ENCODE measurements around the gene DMPK.

The DMPK gene

DNA sequence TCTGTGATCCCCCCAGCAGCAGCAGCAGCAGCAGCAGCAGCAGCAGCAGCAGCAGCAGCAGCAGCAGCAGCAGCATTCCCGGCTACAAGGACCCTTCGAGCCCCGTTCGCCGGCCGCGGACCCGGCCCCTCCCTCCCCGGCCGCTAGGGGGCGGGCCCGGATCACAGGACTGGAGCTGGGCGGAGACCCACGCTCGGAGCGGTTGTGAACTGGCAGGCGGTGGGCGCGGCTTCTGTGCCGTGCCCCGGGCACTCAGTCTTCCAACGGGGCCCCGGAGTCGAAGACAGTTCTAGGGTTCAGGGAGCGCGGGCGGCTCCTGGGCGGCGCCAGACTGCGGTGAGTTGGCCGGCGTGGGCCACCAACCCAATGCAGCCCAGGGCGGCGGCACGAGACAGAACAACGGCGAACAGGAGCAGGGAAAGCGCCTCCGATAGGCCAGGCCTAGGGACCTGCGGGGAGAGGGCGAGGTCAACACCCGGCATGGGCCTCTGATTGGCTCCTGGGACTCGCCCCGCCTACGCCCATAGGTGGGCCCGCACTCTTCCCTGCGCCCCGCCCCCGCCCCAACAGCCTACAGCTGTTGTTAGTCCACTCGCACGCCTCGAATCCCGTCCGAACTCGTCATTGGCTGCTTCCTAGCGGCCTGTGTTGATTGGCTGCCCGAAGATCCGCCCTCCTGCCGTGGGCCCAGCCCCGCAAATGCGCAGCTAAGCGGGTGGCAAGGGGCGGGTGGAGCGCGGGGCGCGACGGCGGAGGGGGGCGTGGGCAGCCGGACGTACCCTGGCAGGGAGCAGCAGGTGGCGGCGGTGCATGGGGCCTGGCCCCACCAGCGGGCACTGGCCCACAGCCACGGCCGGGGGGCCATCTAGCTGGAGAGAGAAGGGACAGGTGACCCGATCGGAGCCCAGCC is 11.8 kb downstream of the DMPK start:
- no peaks in the 10 kb centered on the region for H3K9me3 ChIP-seq (ENCODE audit: control insufficient read depth in 5 of 5, low read length in 5 of 5)
- peaks cover 0 to 52% (median 43%) of the 10 kb centered on the region in 5 donors for H3K4me1 ChIP-seq (ENCODE audit: control insufficient read depth in 5 of 5, insufficient read depth in 5 of 5, low read length in 5 of 5)
- peak overlapping the region in 2 of 5 donors; percentile 58 to 74 for H3K9ac ChIP-seq (ENCODE audit: low read length in 5 of 5)
- peaks cover 0 to 5% (median 0%) of the 10 kb centered on the region in 5 donors for H3K27me3 ChIP-seq (ENCODE audit: control insufficient read depth in 5 of 5, insufficient read depth in 4 of 5, low read length in 5 of 5)
- peaks cover 0 to 15% (median 8%) of the 10 kb centered on the region in 5 donors for H3K36me3 ChIP-seq (ENCODE audit: control insufficient read depth in 5 of 5, insufficient read depth in 5 of 5, low read length in 5 of 5)
- peak overlapping the region in 4 of 5 donors; percentile 70 to 93 (median 84) for H3K4me3 ChIP-seq (ENCODE audit: low read depth in 1 of 5, low read length in 5 of 5)
- peak overlapping the region; percentile 94 for H3K27ac ChIP-seq (ENCODE audit: low read depth, low read length)

GRCh38 chr19:45769821-45770191 is 12.5 kb downstream of the DMPK start:
- Histone ChIP-seq H3K4me3 (ENCODE audit: low read depth in 1 of 5, low read length in 5 of 5) (peak overlapping the region; percentile 68 to 93 (median 81)), H3K4me1 (ENCODE audit: control insufficient read depth in 5 of 5, insufficient read depth in 5 of 5, low read length in 5 of 5) (peaks cover 0 to 52% (median 43%) of the 10 kb centered on the region in 5 donors), H3K27me3 (ENCODE audit: control insufficient read depth in 5 of 5, insufficient read depth in 4 of 5, low read length in 5 of 5) (peaks cover 0 to 5% (median 0%) of the 10 kb centered on the region in 5 donors), H3K9ac (ENCODE audit: low read length in 5 of 5) (peak overlapping the region in 4 of 5 donors; percentile 45 to 74 (median 58)), H3K9me3 (ENCODE audit: control insufficient read depth in 5 of 5, low read length in 5 of 5) (no peaks in the 10 kb centered on the region), H3K36me3 (ENCODE audit: control insufficient read depth in 5 of 5, insufficient read depth in 5 of 5, low read length in 5 of 5) (peaks cover 0 to 18% (median 7%) of the 10 kb centered on the region in 5 donors), H3K27ac (ENCODE audit: low read depth, low read length) (peak overlapping the region; percentile 94)

DNA sequence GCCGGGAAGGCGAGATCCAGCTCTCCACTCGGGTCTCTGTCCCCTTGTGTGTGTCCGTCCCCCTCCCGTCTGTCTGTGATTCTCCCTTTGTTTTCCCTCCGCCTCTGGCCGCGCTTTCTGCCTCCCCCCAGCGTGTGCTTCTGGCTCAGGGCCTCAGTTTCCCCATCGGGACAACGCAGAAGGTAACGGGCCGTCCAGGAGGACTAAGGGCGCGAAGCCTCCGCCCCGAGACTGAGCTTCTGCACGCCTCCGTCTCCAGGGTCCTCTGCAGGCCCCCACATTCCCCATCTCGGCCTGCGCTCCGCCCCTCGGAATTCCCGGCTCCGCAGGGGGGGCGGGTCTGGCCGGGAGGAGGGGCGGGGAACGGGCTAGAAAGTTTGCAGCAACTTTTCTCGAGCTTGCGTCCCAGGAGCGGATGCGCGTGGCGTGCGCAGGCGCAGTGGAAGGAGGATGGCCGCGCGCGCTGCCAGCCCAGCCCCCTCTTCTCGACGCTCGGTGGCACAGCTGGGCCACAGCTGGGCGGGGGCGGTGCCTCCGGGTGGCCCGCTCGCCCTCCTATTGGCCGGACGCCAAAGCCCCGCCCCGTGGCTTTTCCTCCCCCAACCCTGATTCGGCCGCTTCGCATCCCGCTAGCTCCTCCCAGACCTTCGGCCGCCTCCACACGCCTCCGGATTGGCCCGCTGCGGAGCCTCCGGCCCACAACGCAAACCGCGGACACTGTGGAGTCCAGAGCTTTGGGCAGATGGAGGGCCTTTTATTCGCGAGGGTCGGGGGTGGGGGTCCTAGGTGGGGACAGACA is 13.1 kb downstream of the DMPK start, which contains the start of gene SIX5:
SIX5 (minus strand) TSS at position 269 of the 799 bp plus-strand sequence. CDS start 408 bp downstream, outside the sequence.
- H3K27ac ChIP-seq (ENCODE audit: low read depth, low read length) = peak within 1 kb of the TSS; percentile 94
- peaks cover 0 to 5% (median 0%) of the 10 kb centered on the region in 5 donors for H3K27me3 ChIP-seq (ENCODE audit: control insufficient read depth in 5 of 5, insufficient read depth in 4 of 5, low read length in 5 of 5)
- peaks cover 0 to 55% (median 49%) of the 10 kb centered on the region in 5 donors for H3K4me1 ChIP-seq (ENCODE audit: control insufficient read depth in 5 of 5, insufficient read depth in 5 of 5, low read length in 5 of 5)

DNA sequence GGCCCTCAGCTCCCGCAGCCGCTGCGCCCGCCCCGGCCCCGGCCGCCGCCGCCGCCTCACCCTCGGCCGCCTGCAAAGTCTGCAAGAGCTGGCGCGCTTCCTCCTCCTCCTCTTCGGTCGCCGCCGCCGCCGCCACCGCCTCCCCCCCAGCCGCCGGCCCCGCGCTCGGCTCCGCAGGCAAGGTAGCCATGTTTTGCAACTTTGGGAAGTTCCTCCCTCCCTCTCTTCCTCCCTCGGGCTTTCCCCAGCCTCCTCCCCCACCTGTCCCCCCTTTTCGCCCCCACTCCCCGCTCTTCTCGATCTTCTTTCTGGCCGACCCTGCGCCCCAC is 13.7 kb downstream of the DMPK start:
- peaks cover 0 to 58% (median 53%) of the 10 kb centered on the region in 5 donors for H3K4me1 ChIP-seq (ENCODE audit: control insufficient read depth in 5 of 5, insufficient read depth in 5 of 5, low read length in 5 of 5)

More for the DNA sequence above, 13.1 kb downstream of the DMPK start, which contains the start of gene SIX5:
- peak within 1 kb of the TSS; percentile 79 to 93 (median 87) for H3K4me3 ChIP-seq (ENCODE audit: low read depth in 1 of 5, low read length in 5 of 5)
- peaks cover 0 to 14% (median 4%) of the 10 kb centered on the region in 5 donors for H3K36me3 ChIP-seq (ENCODE audit: control insufficient read depth in 5 of 5, insufficient read depth in 5 of 5, low read length in 5 of 5)
- no peaks in the 10 kb centered on the region for H3K9me3 ChIP-seq (ENCODE audit: control insufficient read depth in 5 of 5, low read length in 5 of 5)
- peak within 1 kb of the TSS in 4 of 5 donors; percentile 67 to 85 (median 78) for H3K9ac ChIP-seq (ENCODE audit: low read length in 5 of 5)

GRCh38 chr19:45767881-45768654 is 14.2 kb downstream of the DMPK start:
- peaks cover 0 to 8% (median 3%) of the 10 kb centered on the region in 5 donors for H3K36me3 ChIP-seq (ENCODE audit: control insufficient read depth in 5 of 5, insufficient read depth in 5 of 5, low read length in 5 of 5)
- H3K27ac ChIP-seq (ENCODE audit: low read depth, low read length) = peak overlapping the region; percentile 77
- H3K27me3 ChIP-seq (ENCODE audit: control insufficient read depth in 5 of 5, insufficient read depth in 4 of 5, low read length in 5 of 5) = peaks cover 0 to 14% (median 5%) of the 10 kb centered on the region in 5 donors
- H3K4me1 ChIP-seq (ENCODE audit: control insufficient read depth in 5 of 5, insufficient read depth in 5 of 5, low read length in 5 of 5) = peaks cover 0 to 58% (median 53%) of the 10 kb centered on the region in 5 donors
- H3K9me3 ChIP-seq (ENCODE audit: control insufficient read depth in 5 of 5, low read length in 5 of 5) = no peaks in the 10 kb centered on the region
- H3K9ac ChIP-seq (ENCODE audit: low read length in 5 of 5) = peak overlapping the region in 4 of 5 donors; percentile 57 to 79 (median 72)
- peak overlapping the region; percentile 48 to 93 (median 87) for H3K4me3 ChIP-seq (ENCODE audit: low read depth in 1 of 5, low read length in 5 of 5)

More for the DNA sequence above, 13.7 kb downstream of the DMPK start:
- peak overlapping the region; percentile 79 to 93 (median 87) for H3K4me3 ChIP-seq (ENCODE audit: low read depth in 1 of 5, low read length in 5 of 5)
- no peaks in the 10 kb centered on the region for H3K9me3 ChIP-seq (ENCODE audit: control insufficient read depth in 5 of 5, low read length in 5 of 5)
- H3K9ac ChIP-seq (ENCODE audit: low read length in 5 of 5) = peak overlapping the region in 4 of 5 donors; percentile 33 to 85 (median 78)
- peaks cover 0 to 9% (median under 1%) of the 10 kb centered on the region in 5 donors for H3K27me3 ChIP-seq (ENCODE audit: control insufficient read depth in 5 of 5, insufficient read depth in 4 of 5, low read length in 5 of 5)
- peaks cover 0 to 13% (median 4%) of the 10 kb centered on the region in 5 donors for H3K36me3 ChIP-seq (ENCODE audit: control insufficient read depth in 5 of 5, insufficient read depth in 5 of 5, low read length in 5 of 5)
- peak overlapping the region; percentile 94 for H3K27ac ChIP-seq (ENCODE audit: low read depth, low read length)

DNA sequence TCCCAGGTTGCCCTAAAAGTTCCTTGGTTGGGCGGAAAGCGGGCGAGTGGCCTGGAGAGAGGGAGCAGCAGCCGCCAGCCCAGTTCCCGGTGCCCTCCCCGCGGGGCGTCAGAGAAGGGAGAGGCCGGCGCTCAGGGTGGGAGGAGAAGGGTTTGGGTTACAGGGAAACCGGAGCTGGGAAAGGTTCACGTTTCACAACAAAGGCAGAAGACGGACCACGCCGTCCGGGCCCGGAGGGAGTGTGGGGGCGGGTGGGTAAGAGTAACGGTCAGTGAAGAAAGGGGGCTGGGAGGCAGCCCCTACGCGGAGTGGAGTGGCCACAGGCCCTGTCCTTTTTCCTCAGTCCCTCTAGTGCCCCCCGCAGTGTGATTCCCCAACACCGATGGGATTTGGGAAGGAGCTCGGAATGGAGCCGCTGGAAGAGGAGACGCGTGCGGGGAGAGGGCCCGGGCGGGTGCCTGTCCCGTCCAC is 14.8 kb downstream of the DMPK start:
- Histone ChIP-seq H3K36me3 (ENCODE audit: control insufficient read depth in 5 of 5, insufficient read depth in 5 of 5, low read length in 5 of 5) (peaks cover 0 to 8% (median 0%) of the 10 kb centered on the region in 5 donors), H3K9ac (ENCODE audit: low read length in 5 of 5) (peak overlapping the region in 4 of 5 donors; percentile 64 to 79 (median 72)), H3K4me1 (ENCODE audit: control insufficient read depth in 5 of 5, insufficient read depth in 5 of 5, low read length in 5 of 5) (peaks cover 0 to 58% (median 53%) of the 10 kb centered on the region in 5 donors), H3K9me3 (ENCODE audit: control insufficient read depth in 5 of 5, low read length in 5 of 5) (no peaks in the 10 kb centered on the region), H3K27me3 (ENCODE audit: control insufficient read depth in 5 of 5, insufficient read depth in 4 of 5, low read length in 5 of 5) (peaks cover 0 to 16% (median 5%) of the 10 kb centered on the region in 5 donors), H3K27ac (ENCODE audit: low read depth, low read length) (peak overlapping the region; percentile 77), H3K4me3 (ENCODE audit: low read depth in 1 of 5, low read length in 5 of 5) (peak overlapping the region; percentile 67 to 93 (median 87))

- H3K4me3 ChIP-seq (ENCODE audit: low read depth in 1 of 5, low read length in 5 of 5) = peak overlapping the region; percentile 67 to 93 (median 87)
- H3K36me3 ChIP-seq (ENCODE audit: control insufficient read depth in 5 of 5, insufficient read depth in 5 of 5, low read length in 5 of 5) = peaks cover 0 to 8% (median 0%) of the 10 kb centered on the region in 5 donors
- H3K9me3 ChIP-seq (ENCODE audit: control insufficient read depth in 5 of 5, low read length in 5 of 5) = no peaks in the 10 kb centered on the region
- H3K4me1 ChIP-seq (ENCODE audit: control insufficient read depth in 5 of 5, insufficient read depth in 5 of 5, low read length in 5 of 5) = peaks cover 0 to 58% (median 53%) of the 10 kb centered on the region in 5 donors
- H3K9ac ChIP-seq (ENCODE audit: low read length in 5 of 5) = peak overlapping the region in 4 of 5 donors; percentile 35 to 79 (median 71)
- peaks cover 0 to 16% (median 5%) of the 10 kb centered on the region in 5 donors for H3K27me3 ChIP-seq (ENCODE audit: control insufficient read depth in 5 of 5, insufficient read depth in 4 of 5, low read length in 5 of 5)
- peak overlapping the region; percentile 77 for H3K27ac ChIP-seq (ENCODE audit: low read depth, low read length)
Measured at GRCh38 chr19:45766869-45767346, 15.4 kb downstream of the DMPK start.

DNA sequence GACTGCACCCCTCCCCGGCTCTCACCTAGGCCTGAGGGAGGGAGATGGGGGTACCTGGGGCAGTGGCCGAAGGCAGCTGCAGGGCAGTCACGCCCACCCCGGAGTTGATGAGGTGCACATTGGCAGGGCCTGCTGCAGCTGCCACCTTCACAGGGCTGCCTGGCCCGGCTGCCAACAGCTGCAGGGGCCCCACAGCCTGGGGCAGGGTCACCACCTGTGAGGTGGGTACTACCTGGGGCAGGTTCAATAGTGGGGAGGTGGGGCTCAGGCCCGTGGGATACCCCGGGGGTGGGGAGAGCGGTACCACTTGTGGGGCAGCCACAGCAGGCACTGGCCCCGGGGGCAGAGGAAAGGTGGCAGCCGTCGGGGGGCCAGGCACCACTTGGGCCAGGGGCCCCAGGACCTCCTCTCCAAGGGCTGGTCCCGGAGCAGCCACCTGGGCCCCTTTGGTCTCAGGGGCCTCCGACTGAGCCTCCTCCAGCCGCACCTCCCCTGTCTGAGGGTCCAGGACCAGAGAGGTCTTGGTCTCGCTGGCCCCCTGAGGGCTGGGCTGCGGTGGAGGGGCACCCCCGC is 15.9 kb downstream of the DMPK start:
- peaks cover 0 to 16% (median 5%) of the 10 kb centered on the region in 5 donors for H3K27me3 ChIP-seq (ENCODE audit: control insufficient read depth in 5 of 5, insufficient read depth in 4 of 5, low read length in 5 of 5)
- H3K27ac ChIP-seq (ENCODE audit: low read depth, low read length) = peak overlapping the region; percentile 77
- H3K36me3 ChIP-seq (ENCODE audit: control insufficient read depth in 5 of 5, insufficient read depth in 5 of 5, low read length in 5 of 5) = peaks cover 0 to 6% (median 0%) of the 10 kb centered on the region in 5 donors
- peaks cover 0 to 58% (median 53%) of the 10 kb centered on the region in 5 donors for H3K4me1 ChIP-seq (ENCODE audit: control insufficient read depth in 5 of 5, insufficient read depth in 5 of 5, low read length in 5 of 5)
- H3K9ac ChIP-seq (ENCODE audit: low read length in 5 of 5) = peak overlapping the region in 4 of 5 donors; percentile 35 to 79 (median 71)
- peak overlapping the region in 2 of 5 donors; percentile 81 to 87 for H3K4me3 ChIP-seq (ENCODE audit: low read depth in 1 of 5, low read length in 5 of 5)
- no peaks in the 10 kb centered on the region for H3K9me3 ChIP-seq (ENCODE audit: control insufficient read depth in 5 of 5, low read length in 5 of 5)
